Measurements from ENCODE around the gene LMX1B.

DNA sequence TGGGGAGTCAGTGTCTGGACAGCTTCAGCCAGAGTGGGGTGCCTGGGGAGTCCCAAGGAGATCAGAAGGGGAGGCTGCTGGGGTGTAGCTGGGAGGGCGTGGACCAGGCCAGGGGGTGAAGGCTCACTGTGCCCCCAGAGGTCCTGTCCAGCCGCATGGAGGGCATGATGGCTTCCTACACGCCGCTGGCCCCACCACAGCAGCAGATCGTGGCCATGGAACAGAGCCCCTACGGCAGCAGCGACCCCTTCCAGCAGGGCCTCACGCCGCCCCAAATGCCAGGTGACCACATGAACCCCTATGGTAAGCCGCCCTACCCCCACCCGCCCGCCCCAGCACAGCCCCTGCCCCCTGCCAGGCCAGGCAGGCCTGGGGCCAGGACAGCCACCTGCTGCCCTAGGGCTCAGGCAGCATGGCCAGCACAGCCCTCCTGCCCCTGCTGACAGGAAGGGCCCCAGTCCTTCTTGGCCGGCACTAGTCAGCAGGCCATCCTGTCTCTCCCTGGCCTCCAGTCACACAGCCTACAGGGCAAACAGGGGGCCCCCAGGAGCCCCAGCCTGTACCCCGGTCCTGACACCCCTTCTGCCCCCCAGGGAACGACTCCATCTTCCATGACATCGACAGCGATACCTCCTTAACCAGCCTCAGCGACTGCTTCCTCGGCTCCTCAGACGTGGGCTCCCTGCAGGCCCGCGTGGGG lies 82.1 kb downstream of the LMX1B start:
- TF ChIP-seq EZH2 (IDR thresholded peaks at IDR 0.05) (no peak), POLR2AphosphoS5 (IDR thresholded peaks at IDR 0.05; ENCODE audit: borderline replicate concordance, low read depth, low read length) (no peak)

All from SK-N-MC (cell line).